ENCODE results near the gene IKBKE.
A peak's percentile ranks its signal among the peaks of the same experiment; 100 is the strongest.

IKBKE gene

GRCh38 chr1:206497774-206498173, 27.5 kb downstream of the IKBKE start:
- no peak for DNase-seq

- DNase-seq = no peak
Measured at GRCh38 chr1:206498685-206499084, 28.4 kb downstream of the IKBKE start.

- no peak for DNase-seq
Measured at GRCh38 chr1:206500046-206500445, 29.8 kb downstream of the IKBKE start.

GRCh38 chr1:206501881-206502280, 31.6 kb downstream of the IKBKE start:
- DNase-seq = no peak

GRCh38 chr1:206502403-206502802, 32.1 kb downstream of the IKBKE start:
- DNase-seq = no peak

- no peak for DNase-seq
Measured at GRCh38 chr1:206502812-206503211, 32.5 kb downstream of the IKBKE start.

GRCh38 chr1:206503591-206504362, 33.5 kb downstream of the IKBKE start:
- DNase-seq = no peak

GRCh38 chr1:206504363-206504713, 34.1 kb downstream of the IKBKE start:
- DNase-seq = no peak

GRCh38 chr1:206505702-206506355, 35.6 kb downstream of the IKBKE start:
- no peak for DNase-seq

- DNase-seq = no peak
Measured at GRCh38 chr1:206506405-206507283, 36.4 kb downstream of the IKBKE start.

- DNase-seq = no peak
Measured at GRCh38 chr1:206507284-206508129, 37.2 kb downstream of the IKBKE start, which contains the start of gene RASSF5. Gene RASSF5 (plus strand): TSS chr1:206507531. CDS start chr1:206507603, 72 bp downstream.

- DNase-seq = no peak
Measured at GRCh38 chr1:206508130-206508889, 38.0 kb downstream of the IKBKE start.

GRCh38 chr1:206508956-206509355, 38.7 kb downstream of the IKBKE start:
- DNase-seq = peak; percentile 15

- DNase-seq = no peak
Measured at GRCh38 chr1:206509612-206510257, 39.5 kb downstream of the IKBKE start.

- DNase-seq = no peak
Measured at GRCh38 chr1:206510371-206510770, 40.1 kb downstream of the IKBKE start.

GRCh38 chr1:206511362-206512057, 41.2 kb downstream of the IKBKE start:
- DNase-seq = no peak

- no peak for DNase-seq
Measured at GRCh38 chr1:206512058-206512850, 42.0 kb downstream of the IKBKE start.

- no peak for DNase-seq
Measured at GRCh38 chr1:206512851-206513180, 42.5 kb downstream of the IKBKE start.

GRCh38 chr1:206513312-206514111, 43.2 kb downstream of the IKBKE start:
- peak; percentile 95 for DNase-seq
